ENCODE data around the gene TBC1D22B. TPM values are rescaled to one million over a fixed set of nuclear protein-coding genes. Genes with fewer than 3 reads are reported as not detected.

TBC1D22B gene
- total and polyA plus RNA-seq, 2 of the 13 experiments (the other 11 are each of a cell fraction or from before 2014, with no cell fraction given), result 9.7 to 12.9 TPM

- 100% methylated on average over 1 of the region's 1 CpG for WGBS (ENCODE audit: low lambda C conversion rate)
- Histone ChIP-seq H3K27ac (ENCODE audit: extremely low read length, insufficient read depth, low read length) (no peak overlapping the region), H2AFZ (ENCODE audit: low read length) (no peak overlapping the region), H3K27me3 (ENCODE audit: control insufficient read depth in 1 of 2, insufficient read depth in 2 of 2, low read length in 2 of 2) (no peaks in the 10 kb centered on the region), H3K9ac (ENCODE audit: insufficient read depth, low read depth, low read length) (no peak overlapping the region), H3K79me2 (ENCODE audit: insufficient read depth, low read length) (no peaks in the 10 kb centered on the region), H3K9me3 (ENCODE audit: low read length) (no peaks in the 10 kb centered on the region), H3K4me1 (ENCODE audit: insufficient read depth, low read length) (no peaks in the 10 kb centered on the region), H3K36me3 (replicated peaks in 1 of 2; ENCODE audit: control insufficient read depth in 1 of 2, insufficient read depth in 2 of 2, low read length in 2 of 2) (peaks cover 18 to 58% of the 10 kb centered on the region in 2 experiments), H4K20me1 (ENCODE audit: insufficient read depth, low read length) (no peaks in the 10 kb centered on the region), H3K4me3 (replicated peaks in 1 of 3; ENCODE audit: insufficient read depth in 1 of 3, low read depth in 2 of 3, low read length in 3 of 3) (no peak overlapping the region), H3K4me2 (ENCODE audit: low read depth, low read length) (no peak overlapping the region)
- DNase-seq (ENCODE audit: low spot score), result no peak
- in situ Hi-C loops (cut with HindIII; ENCODE audit: extremely low pct_ligation_motif_present, low pct_unique_long_range_greater_than_20kb) (no loop called here), intact Hi-C loops (cut with micrococcal nuclease; ENCODE audit: unreplicated experiment) (no loop called here)
- POLR2A ChIA-PET, result no interaction called here
- BruUV-seq (replicated peaks), result no TSS peak
- TF ChIP-seq SIX1 (CRISPR knock-in tag; IDR thresholded peaks at IDR 0.05; ENCODE audit: borderline replicate concordance), result no peak
- TF ChIP-seq ZNF414 (CRISPR knock-in tag; IDR thresholded peaks at IDR 0.05), result no peak
- TF ChIP-seq CREB3 (CRISPR knock-in tag; IDR thresholded peaks at IDR 0.05), result no peak
- TF ChIP-seq TFE3 (CRISPR knock-in tag; IDR thresholded peaks at IDR 0.05), result no peak
- CTCF ChIA-PET (ENCODE audit: low intra/inter-chr PET ratio, low total read pairs), result no interaction called here
- no peak for ATAC-seq
- FAIRE-seq, result no peak
These were observed 44.6 kb downstream of the TBC1D22B start for GRCh38 chr6:37302086-37302686.

Measured in HepG2 (cell line).